ENCODE results near the gene ZP3.
"Not testable (repeated sequence)": the region's sequence is repeated elsewhere in the genome, so short reads cannot be mapped to it uniquely, and the experiment has no call there.

The ZP3 gene

GRCh38 chr7:76430211-76430610, 5.5 kb downstream of the ZP3 start:
- no peak overlapping the region for H2AFZ ChIP-seq
- no peak for TF ChIP-seq CTCF (IDR thresholded peaks at IDR 0.05)
- H3K4me1 ChIP-seq: no peaks in the 10 kb centered on the region
- H3K9me3 ChIP-seq (ENCODE audit: control insufficient read depth, low read length): no peaks in the 10 kb centered on the region
- H3K4me2 ChIP-seq (ENCODE audit: low read length): no peak overlapping the region
- H3K36me3 ChIP-seq (ENCODE audit: control insufficient read depth, insufficient read depth, low read length): no peaks in the 10 kb centered on the region
- no peaks in the 10 kb centered on the region for H3K27me3 ChIP-seq (ENCODE audit: control insufficient read depth, insufficient read depth, low read length)
- H3K9ac ChIP-seq: no peak overlapping the region
- no peak overlapping the region for H3K4me3 ChIP-seq (ENCODE audit: low read depth, low read length)
- H3K27ac ChIP-seq: no peak overlapping the region
- no peaks in the 10 kb centered on the region for H3K79me2 ChIP-seq

DNA sequence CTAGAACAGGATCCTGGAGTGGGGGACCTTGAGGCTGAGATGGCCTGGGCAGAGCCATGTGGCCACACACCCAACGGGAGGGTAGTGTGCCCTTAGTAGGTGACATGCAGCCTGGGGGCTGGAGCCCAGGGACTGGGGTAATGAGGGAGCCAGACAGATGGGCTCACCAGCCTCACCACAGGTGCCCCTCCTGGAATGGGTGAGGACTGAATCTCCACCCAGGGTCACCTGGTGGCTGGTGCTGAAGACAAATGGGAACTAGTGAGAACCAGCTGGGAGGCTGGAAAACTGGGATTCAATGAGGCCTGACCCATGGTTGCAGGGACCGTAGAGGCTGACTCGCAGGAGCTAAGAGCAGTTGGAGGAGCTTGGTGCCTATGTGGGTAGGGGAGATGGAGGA, 6.1 kb downstream of the ZP3 start:
- H2AFZ ChIP-seq: no peak overlapping the region
- no peak overlapping the region for H3K9ac ChIP-seq
- no peak for TF ChIP-seq CTCF (IDR thresholded peaks at IDR 0.05)
- no peaks in the 10 kb centered on the region for H3K79me2 ChIP-seq
- H3K4me1 ChIP-seq: no peaks in the 10 kb centered on the region
- no peaks in the 10 kb centered on the region for H3K36me3 ChIP-seq (ENCODE audit: control insufficient read depth, insufficient read depth, low read length)
- H3K4me3 ChIP-seq (ENCODE audit: low read depth, low read length): no peak overlapping the region
- H3K9me3 ChIP-seq (ENCODE audit: control insufficient read depth, low read length): no peaks in the 10 kb centered on the region
- H3K27me3 ChIP-seq (ENCODE audit: control insufficient read depth, insufficient read depth, low read length): no peaks in the 10 kb centered on the region
- no peak overlapping the region for H3K27ac ChIP-seq
- no peak overlapping the region for H3K4me2 ChIP-seq (ENCODE audit: low read length)

GRCh38 chr7:76437873-76438272, 13.1 kb downstream of the ZP3 start:
- H3K9ac ChIP-seq; H3K79me2 ChIP-seq; H3K27me3 ChIP-seq (ENCODE audit: control insufficient read depth, insufficient read depth, low read length); H3K27ac ChIP-seq; H3K4me2 ChIP-seq (ENCODE audit: low read length); H3K4me1 ChIP-seq; H3K4me3 ChIP-seq (ENCODE audit: low read depth, low read length); H3K36me3 ChIP-seq (ENCODE audit: control insufficient read depth, insufficient read depth, low read length); H3K9me3 ChIP-seq (ENCODE audit: control insufficient read depth, low read length); H2AFZ ChIP-seq: not testable (repeated sequence)
- peak; percentile 82 for TF ChIP-seq CTCF (IDR thresholded peaks at IDR 0.05)

DNA sequence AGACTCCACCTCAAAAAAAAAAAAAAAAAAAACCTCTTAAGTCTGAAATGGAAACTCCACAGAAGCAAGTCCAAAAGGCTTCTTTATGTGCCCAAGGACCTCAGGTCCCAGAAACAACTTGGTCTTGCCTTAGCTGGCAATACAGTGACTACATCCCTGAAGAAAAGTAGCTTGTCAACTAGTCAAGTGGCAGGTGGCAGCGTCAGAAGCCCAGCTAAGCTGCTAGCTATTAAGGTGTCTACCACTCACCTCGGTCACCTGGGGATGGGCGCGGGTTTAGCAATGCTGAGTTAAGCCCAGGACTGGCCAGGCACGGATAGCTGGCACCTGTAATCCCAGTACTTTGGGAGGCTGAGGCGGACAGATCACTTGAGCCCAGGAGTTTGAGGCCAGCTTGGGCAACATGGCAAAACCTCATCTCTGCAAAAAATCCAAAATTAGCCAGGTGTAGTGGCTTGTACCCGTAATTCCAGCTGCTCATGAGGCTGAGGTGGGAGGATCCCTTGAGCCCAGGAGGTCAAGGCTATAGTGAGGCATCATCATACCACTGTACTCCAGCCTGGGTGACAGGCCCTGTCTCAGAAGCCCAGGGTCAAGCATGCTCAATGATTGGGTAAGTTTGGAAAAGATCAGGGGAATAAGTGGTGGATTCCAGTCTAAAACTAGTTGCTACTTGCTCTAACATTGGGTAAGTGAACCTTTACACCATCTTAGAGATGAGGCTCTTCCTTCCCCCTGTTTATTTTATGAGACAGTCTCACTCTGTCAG, 14.6 kb downstream of the ZP3 start:
- H3K27ac ChIP-seq; H3K36me3 ChIP-seq (ENCODE audit: control insufficient read depth, insufficient read depth, low read length); H3K4me2 ChIP-seq (ENCODE audit: low read length); H3K27me3 ChIP-seq (ENCODE audit: control insufficient read depth, insufficient read depth, low read length); H3K4me1 ChIP-seq; H3K4me3 ChIP-seq (ENCODE audit: low read depth, low read length); H3K9ac ChIP-seq; H3K79me2 ChIP-seq; H2AFZ ChIP-seq; H3K9me3 ChIP-seq (ENCODE audit: control insufficient read depth, low read length): not testable (repeated sequence)

GRCh38 chr7:76440404-76440803, 15.7 kb downstream of the ZP3 start:
- not testable (repeated sequence) for H3K4me1 ChIP-seq; H3K9me3 ChIP-seq (ENCODE audit: control insufficient read depth, low read length)

GRCh38 chr7:76441792-76442191, 17.0 kb downstream of the ZP3 start:
- not testable (repeated sequence) for H3K36me3 ChIP-seq (ENCODE audit: control insufficient read depth, insufficient read depth, low read length); H3K27ac ChIP-seq; H3K4me2 ChIP-seq (ENCODE audit: low read length); H3K4me1 ChIP-seq; H3K79me2 ChIP-seq; H2AFZ ChIP-seq; H3K4me3 ChIP-seq (ENCODE audit: low read depth, low read length); H3K27me3 ChIP-seq (ENCODE audit: control insufficient read depth, insufficient read depth, low read length); H3K9me3 ChIP-seq (ENCODE audit: control insufficient read depth, low read length); H3K9ac ChIP-seq

More at GRCh38 chr7:76440404-76440803, 15.7 kb downstream of the ZP3 start:
- not testable (repeated sequence) for H2AFZ ChIP-seq; H3K79me2 ChIP-seq; H3K36me3 ChIP-seq (ENCODE audit: control insufficient read depth, insufficient read depth, low read length); H3K4me3 ChIP-seq (ENCODE audit: low read depth, low read length); H3K9ac ChIP-seq; H3K4me2 ChIP-seq (ENCODE audit: low read length); H3K27ac ChIP-seq; H3K27me3 ChIP-seq (ENCODE audit: control insufficient read depth, insufficient read depth, low read length)

DNA sequence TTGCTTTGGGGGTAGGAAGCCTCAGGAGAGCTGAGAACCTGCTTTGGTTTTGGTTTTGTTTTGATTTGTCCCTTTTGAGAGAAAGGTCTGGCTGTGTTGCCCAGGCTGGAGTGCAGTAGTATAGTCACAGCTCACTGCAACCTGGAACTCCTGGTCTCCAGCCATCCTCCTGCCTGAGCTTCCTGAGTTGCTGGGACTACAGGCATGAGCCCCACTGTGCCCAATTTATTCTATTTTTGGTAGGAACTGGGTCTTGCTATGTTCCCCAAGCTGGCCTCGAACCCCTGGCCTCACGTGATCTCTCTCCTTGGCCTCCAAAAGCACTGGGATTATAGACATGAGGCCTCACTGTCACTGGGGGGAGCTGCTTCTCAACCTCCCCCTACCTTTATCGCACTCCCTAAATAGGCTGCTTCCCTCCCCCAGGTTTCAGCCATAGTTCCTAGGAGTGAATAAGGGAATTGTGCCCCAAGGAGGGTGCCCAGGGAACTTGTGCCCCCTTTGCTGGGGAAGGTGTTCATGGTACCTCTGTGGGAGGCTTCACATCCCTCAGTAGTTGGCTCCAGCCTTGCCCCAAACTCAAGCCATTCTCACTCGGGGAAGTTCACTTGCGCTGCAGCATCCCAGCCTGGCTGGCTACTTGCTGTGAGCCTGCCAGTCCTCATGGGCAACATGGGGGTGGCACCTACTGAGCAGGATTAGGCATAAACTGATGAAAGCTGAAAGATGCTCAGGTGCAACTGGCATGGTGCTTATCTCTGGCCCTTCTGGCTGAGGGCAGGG, 18.1 kb downstream of the ZP3 start:
- not testable (repeated sequence) for H3K9ac ChIP-seq; H3K4me2 ChIP-seq (ENCODE audit: low read length); H3K27me3 ChIP-seq (ENCODE audit: control insufficient read depth, insufficient read depth, low read length); H3K27ac ChIP-seq; H3K4me1 ChIP-seq; H3K79me2 ChIP-seq; H2AFZ ChIP-seq; H3K4me3 ChIP-seq (ENCODE audit: low read depth, low read length); H3K36me3 ChIP-seq (ENCODE audit: control insufficient read depth, insufficient read depth, low read length); H3K9me3 ChIP-seq (ENCODE audit: control insufficient read depth, low read length)

GRCh38 chr7:76443846-76444245, 19.1 kb downstream of the ZP3 start:
- not testable (repeated sequence) for H3K4me3 ChIP-seq (ENCODE audit: low read depth, low read length); H3K36me3 ChIP-seq (ENCODE audit: control insufficient read depth, insufficient read depth, low read length); H3K27ac ChIP-seq; H3K9ac ChIP-seq; H3K79me2 ChIP-seq; H3K4me2 ChIP-seq (ENCODE audit: low read length); H3K27me3 ChIP-seq (ENCODE audit: control insufficient read depth, insufficient read depth, low read length); H2AFZ ChIP-seq; H3K9me3 ChIP-seq (ENCODE audit: control insufficient read depth, low read length); H3K4me1 ChIP-seq

Measured in parathyroid adenoma (tissue), 2 donors.